Panc1 (cell line): ENCODE data around the gene HERC4.

Source experiments
- POLR2AphosphoS5 ChIP-seq: IDR thresholded peaks from 2 replicates; pipeline ENCODE4 v1.6.1; 2012; ENCODE audit warnings: mild to moderate bottlenecking, low read depth, low read length, moderate library complexity
- TF ChIP-seq, protein P1 (sequence below), 2 experiments: IDR thresholded peaks; 2 replicates each; pipeline ENCODE4 v1.6.1; 2011 to 2012; ENCODE audit warnings: low read depth in 2 of 2, control low read depth in 1 of 2, low read length in 1 of 2, mild to moderate bottlenecking in 1 of 2, moderate library complexity in 1 of 2; ENCODE audit not compliant: insufficient read depth in 1 of 2
- TF ChIP-seq, protein P2 (sequence below): fragments of 450-650 bp; IDR thresholded peaks from 2 replicates; pipeline ENCODE4 v1.5.1; 2017; ENCODE audit warnings: mild to moderate bottlenecking

DNA sequence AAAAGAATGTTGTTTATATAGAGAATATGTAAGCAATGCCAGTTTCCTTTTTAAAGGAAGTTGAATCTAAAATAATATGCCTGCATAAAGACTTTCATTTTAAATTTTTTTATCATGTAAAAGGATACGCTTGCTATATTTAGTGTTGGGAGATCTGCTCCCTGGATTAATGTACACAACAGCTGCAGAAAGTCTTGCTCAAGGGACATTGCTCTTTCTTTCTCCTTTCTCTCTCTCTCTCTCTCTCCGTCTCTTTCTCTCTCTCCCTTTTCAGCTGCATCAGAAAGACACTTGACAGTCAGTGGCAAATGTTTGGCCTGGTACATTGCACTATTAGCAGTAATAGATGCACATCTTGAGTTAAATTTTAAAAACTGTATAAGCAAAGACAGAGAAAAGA, 34.9 kb upstream of the HERC4 start:
- no peak for TF ChIP-seq POLR2AphosphoS5
- TF ChIP-seq, protein P1, sequence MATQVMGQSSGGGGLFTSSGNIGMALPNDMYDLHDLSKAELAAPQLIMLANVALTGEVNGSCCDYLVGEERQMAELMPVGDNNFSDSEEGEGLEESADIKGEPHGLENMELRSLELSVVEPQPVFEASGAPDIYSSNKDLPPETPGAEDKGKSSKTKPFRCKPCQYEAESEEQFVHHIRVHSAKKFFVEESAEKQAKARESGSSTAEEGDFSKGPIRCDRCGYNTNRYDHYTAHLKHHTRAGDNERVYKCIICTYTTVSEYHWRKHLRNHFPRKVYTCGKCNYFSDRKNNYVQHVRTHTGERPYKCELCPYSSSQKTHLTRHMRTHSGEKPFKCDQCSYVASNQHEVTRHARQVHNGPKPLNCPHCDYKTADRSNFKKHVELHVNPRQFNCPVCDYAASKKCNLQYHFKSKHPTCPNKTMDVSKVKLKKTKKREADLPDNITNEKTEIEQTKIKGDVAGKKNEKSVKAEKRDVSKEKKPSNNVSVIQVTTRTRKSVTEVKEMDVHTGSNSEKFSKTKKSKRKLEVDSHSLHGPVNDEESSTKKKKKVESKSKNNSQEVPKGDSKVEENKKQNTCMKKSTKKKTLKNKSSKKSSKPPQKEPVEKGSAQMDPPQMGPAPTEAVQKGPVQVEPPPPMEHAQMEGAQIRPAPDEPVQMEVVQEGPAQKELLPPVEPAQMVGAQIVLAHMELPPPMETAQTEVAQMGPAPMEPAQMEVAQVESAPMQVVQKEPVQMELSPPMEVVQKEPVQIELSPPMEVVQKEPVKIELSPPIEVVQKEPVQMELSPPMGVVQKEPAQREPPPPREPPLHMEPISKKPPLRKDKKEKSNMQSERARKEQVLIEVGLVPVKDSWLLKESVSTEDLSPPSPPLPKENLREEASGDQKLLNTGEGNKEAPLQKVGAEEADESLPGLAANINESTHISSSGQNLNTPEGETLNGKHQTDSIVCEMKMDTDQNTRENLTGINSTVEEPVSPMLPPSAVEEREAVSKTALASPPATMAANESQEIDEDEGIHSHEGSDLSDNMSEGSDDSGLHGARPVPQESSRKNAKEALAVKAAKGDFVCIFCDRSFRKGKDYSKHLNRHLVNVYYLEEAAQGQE (IDR thresholded peaks at IDR 0.05; ENCODE audit: insufficient read depth in 1 of 2, low read depth in 2 of 2, low read length in 1 of 2) = no peak
- TF ChIP-seq, protein P2, sequence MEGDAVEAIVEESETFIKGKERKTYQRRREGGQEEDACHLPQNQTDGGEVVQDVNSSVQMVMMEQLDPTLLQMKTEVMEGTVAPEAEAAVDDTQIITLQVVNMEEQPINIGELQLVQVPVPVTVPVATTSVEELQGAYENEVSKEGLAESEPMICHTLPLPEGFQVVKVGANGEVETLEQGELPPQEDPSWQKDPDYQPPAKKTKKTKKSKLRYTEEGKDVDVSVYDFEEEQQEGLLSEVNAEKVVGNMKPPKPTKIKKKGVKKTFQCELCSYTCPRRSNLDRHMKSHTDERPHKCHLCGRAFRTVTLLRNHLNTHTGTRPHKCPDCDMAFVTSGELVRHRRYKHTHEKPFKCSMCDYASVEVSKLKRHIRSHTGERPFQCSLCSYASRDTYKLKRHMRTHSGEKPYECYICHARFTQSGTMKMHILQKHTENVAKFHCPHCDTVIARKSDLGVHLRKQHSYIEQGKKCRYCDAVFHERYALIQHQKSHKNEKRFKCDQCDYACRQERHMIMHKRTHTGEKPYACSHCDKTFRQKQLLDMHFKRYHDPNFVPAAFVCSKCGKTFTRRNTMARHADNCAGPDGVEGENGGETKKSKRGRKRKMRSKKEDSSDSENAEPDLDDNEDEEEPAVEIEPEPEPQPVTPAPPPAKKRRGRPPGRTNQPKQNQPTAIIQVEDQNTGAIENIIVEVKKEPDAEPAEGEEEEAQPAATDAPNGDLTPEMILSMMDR = no peak
